GM18508 (cell line): Measurements from ENCODE around the gene USP40.

Experiments used
- ATAC-seq: cut with Tn5 transposase; IDR thresholded peaks from one replicate; pipeline ENCODE4 v1.9.1; 2021; ENCODE audit warnings: moderate number of reproducible peaks; ENCODE audit not compliant: insufficient read depth, unreplicated experiment

Gene USP40

GRCh38 chr2:233499928-233500327 lies 66.7 kb downstream of the USP40 start:
- no peak for ATAC-seq

- no peak for ATAC-seq
Observed at GRCh38 chr2:233498126-233498525, 68.5 kb downstream of the USP40 start.

- ATAC-seq: no peak
Observed at GRCh38 chr2:233497692-233498091, 68.9 kb downstream of the USP40 start.

GRCh38 chr2:233495503-233496496 lies 70.8 kb downstream of the USP40 start:
- no peak for ATAC-seq

GRCh38 chr2:233492751-233493150 lies 73.8 kb downstream of the USP40 start:
- no peak for ATAC-seq

GRCh38 chr2:233492078-233492477 lies 74.5 kb downstream of the USP40 start:
- no peak for ATAC-seq

- no peak for ATAC-seq
Observed at GRCh38 chr2:233491326-233491725, 75.3 kb downstream of the USP40 start.

- no peak for ATAC-seq
Observed at GRCh38 chr2:233490831-233491230, 75.8 kb downstream of the USP40 start.

- ATAC-seq: no peak
Observed at GRCh38 chr2:233489666-233490065, 76.9 kb downstream of the USP40 start.

GRCh38 chr2:233489143-233489542 lies 77.4 kb downstream of the USP40 start:
- ATAC-seq: no peak

GRCh38 chr2:233487748-233488345 lies 78.7 kb downstream of the USP40 start:
- no peak for ATAC-seq

GRCh38 chr2:233486778-233487552 lies 79.6 kb downstream of the USP40 start:
- ATAC-seq: no peak

GRCh38 chr2:233486357-233486756 lies 80.2 kb downstream of the USP40 start:
- no peak for ATAC-seq

GRCh38 chr2:233485726-233486125 lies 80.9 kb downstream of the USP40 start:
- no peak for ATAC-seq

GRCh38 chr2:233482616-233483015 lies 84.0 kb downstream of the USP40 start:
- no peak for ATAC-seq

GRCh38 chr2:233481368-233482142 lies 85.0 kb downstream of the USP40 start:
- ATAC-seq: no peak

- ATAC-seq: no peak
Observed at GRCh38 chr2:233480490-233481202, 85.9 kb downstream of the USP40 start.

GRCh38 chr2:233479616-233480489 lies 86.7 kb downstream of the USP40 start:
- no peak for ATAC-seq
